Hepatocyte (in vitro differentiated cells): ENCODE data around the gene RIMS1. TPM values are rescaled to one million over a fixed set of nuclear protein-coding genes. Genes with fewer than 3 reads are reported as not detected.

Source experiments
- DNase-seq: peaks from one replicate; pipeline ENCODE4 v3.0.0-alpha.2; 2016; ENCODE audit warnings: low spot score
- H2AFZ ChIP-seq: fragments of 200-600 bp; sonication (generic); 2 replicates; pipeline ENCODE4 v1.6.0; 2016; ENCODE audit warnings: antibody characterized with exemption, mild to moderate bottlenecking
- H3K27ac ChIP-seq: fragments of 200-600 bp; sonication (generic); 2 replicates; pipeline ENCODE4 v1.5.1; 2016; ENCODE audit warnings: mild to moderate bottlenecking
- H3K27me3 ChIP-seq: fragments of 200-600 bp; sonication (generic); 2 replicates; pipeline ENCODE4 v1.6.1; 2016
- H3K36me3 ChIP-seq: fragments of 200-600 bp; sonication (generic); replicated peaks from 2 replicates; pipeline ENCODE4 v1.5.1; 2016; ENCODE audit warnings: low read depth; ENCODE audit not compliant: insufficient read depth
- H3K4me1 ChIP-seq: fragments of 200-600 bp; sonication (generic); 2 replicates; pipeline ENCODE4 v1.5.1; 2016; ENCODE audit warnings: mild to moderate bottlenecking, moderate library complexity; ENCODE audit not compliant: insufficient read depth
- H3K4me2 ChIP-seq: fragments of 200-600 bp; sonication (generic); 2 replicates; pipeline ENCODE4 v1.6.0; 2016
- H3K4me3 ChIP-seq: fragments of 200-600 bp; sonication (generic); 2 replicates; pipeline ENCODE4 v1.5.1; 2016; ENCODE audit warnings: mild to moderate bottlenecking
- H3K79me2 ChIP-seq: fragments of 200-600 bp; sonication (generic); 2 replicates; pipeline ENCODE4 v1.6.0; 2017; ENCODE audit warnings: mild to moderate bottlenecking
- H3K9me2 ChIP-seq: fragments of 200-600 bp; sonication (generic); replicated peaks from 2 replicates; pipeline ENCODE4 v1.6.0; 2017; ENCODE audit warnings: mild to moderate bottlenecking; ENCODE audit not compliant: insufficient read depth
- H3K9me3 ChIP-seq: fragments of 200-600 bp; sonication (generic); 2 replicates; pipeline ENCODE4 v1.5.1; 2016; ENCODE audit warnings: low read depth, mild to moderate bottlenecking
- H4K20me1 ChIP-seq: fragments of 200-600 bp; sonication (generic); 2 replicates; pipeline ENCODE4 v1.6.0; 2016; ENCODE audit warnings: mild to moderate bottlenecking; ENCODE audit not compliant: insufficient read depth, poor library complexity, severe bottlenecking
- EZH2 ChIP-seq: fragments of 200-600 bp; sonication (generic); IDR thresholded peaks from 2 replicates; pipeline ENCODE4 v1.6.1; 2016; ENCODE audit warnings: antibody characterized with exemption, mild to moderate bottlenecking, borderline replicate concordance
- EZH2phosphoT487 ChIP-seq: fragments of 200-600 bp; sonication (generic); IDR thresholded peaks from one replicate; pipeline ENCODE4 v1.6.1; 2018; ENCODE audit warnings: antibody characterized with exemption, mild to moderate bottlenecking, low read depth, moderate library complexity; ENCODE audit not compliant: unreplicated experiment, severe bottlenecking
- WGBS: methylation state at CpG from one replicate; pipeline ENCODE4 v1.1.6; 2016; ENCODE audit warnings: low lambda C conversion rate; ENCODE audit errors: missing lambda C conversion rate; 5-methylcytosine and 5-hydroxymethylcytosine counted together
- polyA plus RNA-seq: library from polyadenylated mRNA; unstranded; fragments of >200 nt; fragmentation: Nextera tagmentation; extraction: Ambion mirVana; gene quantifications from 2 replicates; pipeline ENCODE4 v1.2.1, GENCODE V29; 2016
- total RNA-seq: library from RNA; depleted of rRNA; stranded (reverse); fragments of >200 nt; gene quantifications from 2 replicates; pipeline ENCODE4 v1.2.3, GENCODE V29; 2014
- TF ChIP-seq, protein P1 (sequence below): fragments of 200-600 bp; sonication (generic); IDR thresholded peaks from 2 replicates; pipeline ENCODE4 v1.5.1; 2016; ENCODE audit warnings: antibody characterized with exemption, mild to moderate bottlenecking; ENCODE audit not compliant: poor library complexity

RIMS1 gene
- total and polyA plus RNA-seq, 2 experiments from 2014 or later, result 0.45 to 5.5 TPM

- TF ChIP-seq EZH2phosphoT487 (no peak), EZH2 (no peak)
- TF ChIP-seq, protein P1, sequence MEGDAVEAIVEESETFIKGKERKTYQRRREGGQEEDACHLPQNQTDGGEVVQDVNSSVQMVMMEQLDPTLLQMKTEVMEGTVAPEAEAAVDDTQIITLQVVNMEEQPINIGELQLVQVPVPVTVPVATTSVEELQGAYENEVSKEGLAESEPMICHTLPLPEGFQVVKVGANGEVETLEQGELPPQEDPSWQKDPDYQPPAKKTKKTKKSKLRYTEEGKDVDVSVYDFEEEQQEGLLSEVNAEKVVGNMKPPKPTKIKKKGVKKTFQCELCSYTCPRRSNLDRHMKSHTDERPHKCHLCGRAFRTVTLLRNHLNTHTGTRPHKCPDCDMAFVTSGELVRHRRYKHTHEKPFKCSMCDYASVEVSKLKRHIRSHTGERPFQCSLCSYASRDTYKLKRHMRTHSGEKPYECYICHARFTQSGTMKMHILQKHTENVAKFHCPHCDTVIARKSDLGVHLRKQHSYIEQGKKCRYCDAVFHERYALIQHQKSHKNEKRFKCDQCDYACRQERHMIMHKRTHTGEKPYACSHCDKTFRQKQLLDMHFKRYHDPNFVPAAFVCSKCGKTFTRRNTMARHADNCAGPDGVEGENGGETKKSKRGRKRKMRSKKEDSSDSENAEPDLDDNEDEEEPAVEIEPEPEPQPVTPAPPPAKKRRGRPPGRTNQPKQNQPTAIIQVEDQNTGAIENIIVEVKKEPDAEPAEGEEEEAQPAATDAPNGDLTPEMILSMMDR, result no peak
- H3K36me3 ChIP-seq, result no peaks in the 10 kb centered on the region
- H3K27me3 ChIP-seq, result no peaks in the 10 kb centered on the region
- H2AFZ ChIP-seq, result no peak overlapping the region
- no peak overlapping the region for H3K27ac ChIP-seq
- no peak overlapping the region for H3K4me2 ChIP-seq
- H3K79me2 ChIP-seq, result no peaks in the 10 kb centered on the region
- H3K4me3 ChIP-seq, result no peak overlapping the region
- no peaks in the 10 kb centered on the region for H3K9me3 ChIP-seq
- H3K4me1 ChIP-seq, result no peaks in the 10 kb centered on the region
- WGBS, result 96% methylated on average over 1 of the region's 1 CpG
- DNase-seq, result no peak
- no peaks in the 10 kb centered on the region for H4K20me1 ChIP-seq
- H3K9me2 ChIP-seq, result no peaks in the 10 kb centered on the region
Measured at GRCh38 chr6:72440611-72441010, 554.3 kb downstream of the RIMS1 start.

DNA sequence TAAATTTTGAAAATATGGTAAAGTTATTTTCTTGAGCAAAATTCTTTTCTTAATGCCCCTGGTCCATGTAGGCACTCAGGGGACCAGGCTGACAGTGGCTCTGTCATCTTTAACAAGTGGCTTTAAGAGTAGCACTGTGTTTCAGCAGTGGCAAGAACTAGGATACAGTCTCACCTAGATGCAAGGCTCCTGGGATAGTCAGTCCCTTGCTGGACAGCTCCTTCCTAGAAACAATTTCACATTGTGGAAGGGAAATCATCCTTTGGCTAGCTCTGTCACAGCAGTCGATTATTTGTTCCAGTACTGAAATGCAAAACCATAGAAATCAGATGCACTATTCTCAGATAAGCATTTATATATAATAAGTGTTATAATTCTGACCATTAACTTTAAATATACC lies 560.1 kb downstream of the RIMS1 start:
- no peaks in the 10 kb centered on the region for H3K9me3 ChIP-seq
- no peaks in the 10 kb centered on the region for H4K20me1 ChIP-seq
- H3K79me2 ChIP-seq, result no peaks in the 10 kb centered on the region
- no peak overlapping the region for H2AFZ ChIP-seq
- H3K4me2 ChIP-seq, result no peak overlapping the region
- no peak overlapping the region for H3K27ac ChIP-seq
- H3K36me3 ChIP-seq, result no peaks in the 10 kb centered on the region
- peak; percentile 7 for DNase-seq
- WGBS, result 52% methylated on average over 1 of the region's 1 CpG
- no peaks in the 10 kb centered on the region for H3K27me3 ChIP-seq
- no peaks in the 10 kb centered on the region for H3K9me2 ChIP-seq
- no peak overlapping the region for H3K4me3 ChIP-seq
- no peaks in the 10 kb centered on the region for H3K4me1 ChIP-seq
- no peak for TF ChIP-seq EZH2
- TF ChIP-seq EZH2phosphoT487, result no peak
- TF ChIP-seq, protein P1, result no peak
